ENCODE measurements around the gene TSPAN9.

Gene TSPAN9

DNA sequence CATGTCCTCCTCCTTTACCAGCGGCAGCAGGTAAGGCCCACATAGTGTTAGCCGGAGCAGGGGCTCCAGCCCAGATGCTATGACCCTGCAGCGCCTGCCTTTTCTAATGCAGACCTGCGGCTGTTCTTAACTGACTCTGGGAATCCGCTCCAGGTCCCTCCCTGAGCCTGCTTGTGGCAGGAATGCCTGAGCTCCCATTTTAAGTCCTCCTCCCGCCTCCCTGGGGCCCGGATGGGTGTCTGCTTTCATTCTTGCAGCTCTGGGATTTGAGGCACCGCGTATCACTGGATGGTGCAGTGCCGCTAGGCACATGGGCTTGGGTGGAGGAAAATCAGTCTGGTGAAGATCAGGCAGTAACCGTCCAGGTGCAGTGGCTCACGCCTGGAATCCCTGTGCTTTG lies 7.6 kb downstream of the TSPAN9 start:
- ChIA-PET POLR2A (no interaction called here), CTCF (no interaction called here)
- H3K36me3 ChIP-seq (ENCODE audit: control insufficient read depth in 4 of 4, insufficient read depth in 4 of 4, low read length in 3 of 4) = no peaks in the 10 kb centered on the region
- no peak overlapping the region for H3K4me3 ChIP-seq (ENCODE audit: control insufficient read depth in 1 of 7, extremely low read depth in 1 of 7, insufficient read depth in 4 of 7, low read depth in 2 of 7, low read length in 6 of 7)
- peaks cover 0 to 5% (median 0%) of the 10 kb centered on the region in 4 experiments for H3K4me1 ChIP-seq (ENCODE audit: control extremely low read depth in 1 of 4, control insufficient read depth in 4 of 4, insufficient read depth in 4 of 4, low read length in 3 of 4)
- WGBS (ENCODE audit: insufficient coverage) = 94% methylated on average over 12 of the region's 12 CpGs
- no peak for DNase-seq
- no peaks in the 10 kb centered on the region for H3K9me3 ChIP-seq (ENCODE audit: control extremely low read depth in 1 of 5, control insufficient read depth in 4 of 5, insufficient read depth in 2 of 5, low read depth in 1 of 5, low read length in 4 of 5)
- no peak overlapping the region for H3K27ac ChIP-seq (ENCODE audit: insufficient read depth in 1 of 2, low read depth in 1 of 2, low read length in 2 of 2, poor library complexity in 1 of 2, severe bottlenecking in 2 of 2)
- peaks cover 0 to 26% (median 20%) of the 10 kb centered on the region in 5 experiments for H3K27me3 ChIP-seq (replicated peaks in 2 of 5; ENCODE audit: control insufficient read depth in 4 of 5, insufficient read depth in 5 of 5, low read length in 4 of 5)

GRCh38 chr12:3085341-3086139 lies 8.4 kb downstream of the TSPAN9 start:
- Histone ChIP-seq H3K4me3 (ENCODE audit: control insufficient read depth in 1 of 7, extremely low read depth in 1 of 7, insufficient read depth in 4 of 7, low read depth in 2 of 7, low read length in 6 of 7) (no peak overlapping the region), H3K27ac (ENCODE audit: insufficient read depth in 1 of 2, low read depth in 1 of 2, low read length in 2 of 2, poor library complexity in 1 of 2, severe bottlenecking in 2 of 2) (no peak overlapping the region), H3K36me3 (ENCODE audit: control insufficient read depth in 4 of 4, insufficient read depth in 4 of 4, low read length in 3 of 4) (no peaks in the 10 kb centered on the region), H3K27me3 (replicated peaks in 2 of 5; ENCODE audit: control insufficient read depth in 4 of 5, insufficient read depth in 5 of 5, low read length in 4 of 5) (peaks cover 0 to 25% (median 21%) of the 10 kb centered on the region in 5 experiments), H3K9me3 (ENCODE audit: control extremely low read depth in 1 of 5, control insufficient read depth in 4 of 5, insufficient read depth in 2 of 5, low read depth in 1 of 5, low read length in 4 of 5) (no peaks in the 10 kb centered on the region), H3K4me1 (ENCODE audit: control extremely low read depth in 1 of 4, control insufficient read depth in 4 of 4, insufficient read depth in 4 of 4, low read length in 3 of 4) (peaks cover 0 to 5% (median 0%) of the 10 kb centered on the region in 4 experiments)
- no peak for DNase-seq
- CTCF ChIA-PET = no interaction called here
- POLR2A ChIA-PET = no interaction called here
- WGBS (ENCODE audit: insufficient coverage) = 97% methylated on average over 11 of the region's 19 CpGs

GRCh38 chr12:3086211-3086610 lies 9.0 kb downstream of the TSPAN9 start:
- Histone ChIP-seq H3K9me3 (ENCODE audit: control extremely low read depth in 1 of 5, control insufficient read depth in 4 of 5, insufficient read depth in 2 of 5, low read depth in 1 of 5, low read length in 4 of 5) (no peaks in the 10 kb centered on the region), H3K4me3 (ENCODE audit: control insufficient read depth in 1 of 7, extremely low read depth in 1 of 7, insufficient read depth in 4 of 7, low read depth in 2 of 7, low read length in 6 of 7) (no peak overlapping the region), H3K36me3 (ENCODE audit: control insufficient read depth in 4 of 4, insufficient read depth in 4 of 4, low read length in 3 of 4) (no peaks in the 10 kb centered on the region), H3K27me3 (replicated peaks in 2 of 5; ENCODE audit: control insufficient read depth in 4 of 5, insufficient read depth in 5 of 5, low read length in 4 of 5) (peaks cover 0 to 25% (median 18%) of the 10 kb centered on the region in 5 experiments), H3K4me1 (ENCODE audit: control extremely low read depth in 1 of 4, control insufficient read depth in 4 of 4, insufficient read depth in 4 of 4, low read length in 3 of 4) (peaks cover 0 to 5% (median 0%) of the 10 kb centered on the region in 4 experiments), H3K27ac (ENCODE audit: insufficient read depth in 1 of 2, low read depth in 1 of 2, low read length in 2 of 2, poor library complexity in 1 of 2, severe bottlenecking in 2 of 2) (no peak overlapping the region)
- CTCF ChIA-PET = no interaction called here
- POLR2A ChIA-PET = interaction anchor here (0.7 kb wide), 1 partner anchor 11 kb away, joined by 3 read pairs; no protein-coding TSS in a partner anchor
- 100% methylated on average over 2 of the region's 4 CpGs for WGBS (ENCODE audit: insufficient coverage)
- no peak for DNase-seq

- H3K27ac ChIP-seq (ENCODE audit: insufficient read depth in 1 of 2, low read depth in 1 of 2, low read length in 2 of 2, poor library complexity in 1 of 2, severe bottlenecking in 2 of 2) = no peak overlapping the region
- DNase-seq = no peak
- no peak overlapping the region for H3K4me3 ChIP-seq (ENCODE audit: control insufficient read depth in 1 of 7, extremely low read depth in 1 of 7, insufficient read depth in 4 of 7, low read depth in 2 of 7, low read length in 6 of 7)
- 98% methylated on average over 7 of the region's 9 CpGs for WGBS (ENCODE audit: insufficient coverage)
- peaks cover 0 to 5% (median 0%) of the 10 kb centered on the region in 4 experiments for H3K4me1 ChIP-seq (ENCODE audit: control extremely low read depth in 1 of 4, control insufficient read depth in 4 of 4, insufficient read depth in 4 of 4, low read length in 3 of 4)
- no peaks in the 10 kb centered on the region for H3K36me3 ChIP-seq (ENCODE audit: control insufficient read depth in 4 of 4, insufficient read depth in 4 of 4, low read length in 3 of 4)
- H3K27me3 ChIP-seq (replicated peaks in 2 of 5; ENCODE audit: control insufficient read depth in 4 of 5, insufficient read depth in 5 of 5, low read length in 4 of 5) = peaks cover 0 to 26% (median 13%) of the 10 kb centered on the region in 5 experiments
- H3K9me3 ChIP-seq (ENCODE audit: control extremely low read depth in 1 of 5, control insufficient read depth in 4 of 5, insufficient read depth in 2 of 5, low read depth in 1 of 5, low read length in 4 of 5) = no peaks in the 10 kb centered on the region
- ChIA-PET POLR2A (interaction anchor here (0.6 to 0.7 kb wide), 2 partner anchors 10 to 1114 kb away, joined by 3 read pairs; no protein-coding TSS in a partner anchor), CTCF (no interaction called here)
Observed at GRCh38 chr12:3086729-3087323, 9.6 kb downstream of the TSPAN9 start.

- ChIA-PET CTCF (interaction anchor here (0.7 to 1.0 kb wide), 2 partner anchors 15 to 69 kb away, joined by 3 read pairs; no protein-coding TSS in a partner anchor), POLR2A (interaction anchor here (0.6 kb wide), 1 partner anchor 1116 kb away, joined by 3 read pairs; no protein-coding TSS in a partner anchor)
- H3K9me3 ChIP-seq (ENCODE audit: control extremely low read depth in 1 of 5, control insufficient read depth in 4 of 5, insufficient read depth in 2 of 5, low read depth in 1 of 5, low read length in 4 of 5) = no peaks in the 10 kb centered on the region
- no peaks in the 10 kb centered on the region for H3K36me3 ChIP-seq (ENCODE audit: control insufficient read depth in 4 of 4, insufficient read depth in 4 of 4, low read length in 3 of 4)
- DNase-seq = no peak
- no peak overlapping the region for H3K27ac ChIP-seq (ENCODE audit: insufficient read depth in 1 of 2, low read depth in 1 of 2, low read length in 2 of 2, poor library complexity in 1 of 2, severe bottlenecking in 2 of 2)
- 89% methylated on average over 9 of the region's 11 CpGs for WGBS (ENCODE audit: insufficient coverage)
- peaks cover 0 to 5% (median 0%) of the 10 kb centered on the region in 4 experiments for H3K4me1 ChIP-seq (ENCODE audit: control extremely low read depth in 1 of 4, control insufficient read depth in 4 of 4, insufficient read depth in 4 of 4, low read length in 3 of 4)
- H3K27me3 ChIP-seq (replicated peaks in 2 of 5; ENCODE audit: control insufficient read depth in 4 of 5, insufficient read depth in 5 of 5, low read length in 4 of 5) = peaks cover 0 to 24% (median 15%) of the 10 kb centered on the region in 5 experiments
- H3K4me3 ChIP-seq (ENCODE audit: control insufficient read depth in 1 of 7, extremely low read depth in 1 of 7, insufficient read depth in 4 of 7, low read depth in 2 of 7, low read length in 6 of 7) = no peak overlapping the region
Observed at GRCh38 chr12:3087758-3088650, 10.8 kb downstream of the TSPAN9 start.

DNA sequence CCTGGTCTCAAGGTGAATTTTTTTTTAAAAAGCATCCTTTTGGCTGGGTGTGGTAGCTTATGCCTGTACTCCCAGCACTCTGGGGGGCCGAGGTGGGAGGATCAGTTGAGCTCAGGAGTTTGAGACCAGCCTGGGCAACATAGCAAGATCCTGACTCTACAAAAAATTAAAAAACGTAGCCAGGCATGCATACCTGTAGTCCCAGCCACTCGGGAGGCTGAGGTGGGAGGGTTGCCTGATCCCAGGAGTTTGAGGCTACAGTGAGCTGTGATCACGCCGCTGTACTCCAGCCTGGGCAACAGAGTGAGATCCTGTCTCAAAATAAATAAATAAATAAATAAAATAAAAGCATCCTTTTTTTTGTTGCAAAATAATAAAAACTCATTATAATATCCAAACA lies 12.4 kb downstream of the TSPAN9 start:
- ChIA-PET CTCF (no interaction called here), POLR2A (no interaction called here)
- no peak for DNase-seq
- WGBS (ENCODE audit: insufficient coverage) = 92% methylated on average over 2 of the region's 5 CpGs
- H3K9me3 ChIP-seq (ENCODE audit: control extremely low read depth in 1 of 5, control insufficient read depth in 4 of 5, insufficient read depth in 2 of 5, low read depth in 1 of 5, low read length in 4 of 5) = no peaks in the 10 kb centered on the region
- no peak overlapping the region for H3K4me3 ChIP-seq (ENCODE audit: control insufficient read depth in 1 of 7, extremely low read depth in 1 of 7, insufficient read depth in 4 of 7, low read depth in 2 of 7, low read length in 6 of 7)
- H3K4me1 ChIP-seq (ENCODE audit: control extremely low read depth in 1 of 4, control insufficient read depth in 4 of 4, insufficient read depth in 4 of 4, low read length in 3 of 4) = no peaks in the 10 kb centered on the region
- no peaks in the 10 kb centered on the region for H3K36me3 ChIP-seq (ENCODE audit: control insufficient read depth in 4 of 4, insufficient read depth in 4 of 4, low read length in 3 of 4)
- H3K27ac ChIP-seq (ENCODE audit: insufficient read depth in 1 of 2, low read depth in 1 of 2, low read length in 2 of 2, poor library complexity in 1 of 2, severe bottlenecking in 2 of 2) = no peak overlapping the region
- peaks cover 0 to 19% (median 18%) of the 10 kb centered on the region in 5 experiments for H3K27me3 ChIP-seq (replicated peaks in 2 of 5; ENCODE audit: control insufficient read depth in 4 of 5, insufficient read depth in 5 of 5, low read length in 4 of 5)

Data from common myeloid progenitor, CD34-positive (primary cell).